ENCODE results near the gene GDF15.
"Not testable (repeated sequence)": the region's sequence is repeated elsewhere in the genome, so short reads cannot be mapped to it uniquely, and the experiment has no call there.

Gene GDF15

DNA sequence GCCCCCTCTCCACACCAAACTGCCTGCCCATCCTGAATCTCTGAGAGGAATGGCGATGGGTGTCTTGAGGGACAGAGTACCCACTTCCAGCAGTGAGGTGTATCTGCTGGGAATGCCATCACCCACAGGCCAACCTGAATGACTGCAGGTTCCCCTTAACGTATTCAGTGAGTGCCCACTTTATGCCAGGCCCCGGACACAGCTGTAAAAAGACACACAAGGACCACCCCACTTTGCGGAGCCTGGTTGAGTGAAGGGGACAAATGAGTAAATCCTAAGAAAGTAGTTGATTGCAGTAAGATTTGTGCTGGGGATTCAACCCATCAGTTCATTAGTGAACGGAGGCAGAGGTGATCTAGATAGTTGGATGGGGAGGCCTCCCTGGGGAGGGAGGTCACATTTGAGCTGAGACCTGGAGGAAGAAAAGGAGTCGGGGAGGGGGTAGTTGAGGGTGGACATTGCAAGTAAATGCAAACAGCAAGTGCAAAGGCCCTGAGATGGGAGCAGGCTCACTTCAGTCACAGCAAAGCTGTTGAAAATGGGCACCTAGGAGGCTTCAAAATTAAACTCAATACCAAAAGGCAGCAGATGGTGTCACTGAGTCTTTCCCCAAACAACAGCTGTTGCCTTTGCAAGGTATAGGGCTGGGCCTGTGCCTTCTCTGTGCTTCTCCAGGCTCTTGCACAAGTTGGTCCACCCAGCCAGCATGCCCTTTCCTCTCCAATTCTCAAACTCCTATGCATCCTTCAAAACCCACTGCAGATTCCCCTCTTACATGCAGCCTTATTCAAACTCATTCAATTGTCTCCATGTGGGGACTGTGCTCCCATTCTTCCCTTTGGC, 4.3 kb downstream of the GDF15 start:
- no peak overlapping the region for H3K4me3 ChIP-seq (ENCODE audit: low read depth, low read length)

DNA sequence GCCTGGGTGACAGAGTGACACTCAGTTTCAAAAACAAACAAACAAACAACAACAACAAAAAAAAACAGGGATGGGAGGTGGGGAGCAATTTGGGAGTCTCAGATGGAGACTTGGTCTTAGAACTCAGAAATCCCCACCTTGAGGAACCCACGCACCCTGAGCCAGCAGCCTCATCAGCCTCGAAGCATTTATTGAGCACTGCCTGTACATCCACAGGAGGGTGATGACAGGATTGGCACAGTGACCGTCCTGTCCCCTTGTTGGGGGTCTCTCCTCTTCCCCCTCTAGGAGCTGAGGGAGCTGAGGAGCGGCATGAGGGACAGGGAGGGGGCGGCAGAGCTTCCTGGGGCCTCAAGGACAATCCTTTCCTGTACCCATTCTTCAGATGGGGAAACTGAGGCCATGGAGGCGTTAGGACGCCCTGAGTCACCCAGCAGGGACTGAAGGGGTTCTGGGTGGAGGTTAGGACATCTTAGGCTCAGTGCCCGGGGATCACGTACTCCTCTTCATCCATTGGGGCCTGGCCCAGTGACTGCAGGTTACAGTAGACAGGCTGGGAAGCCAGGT, 5.6 kb downstream of the GDF15 start:
- H3K4me3 ChIP-seq (ENCODE audit: low read depth, low read length) = no peak overlapping the region

DNA sequence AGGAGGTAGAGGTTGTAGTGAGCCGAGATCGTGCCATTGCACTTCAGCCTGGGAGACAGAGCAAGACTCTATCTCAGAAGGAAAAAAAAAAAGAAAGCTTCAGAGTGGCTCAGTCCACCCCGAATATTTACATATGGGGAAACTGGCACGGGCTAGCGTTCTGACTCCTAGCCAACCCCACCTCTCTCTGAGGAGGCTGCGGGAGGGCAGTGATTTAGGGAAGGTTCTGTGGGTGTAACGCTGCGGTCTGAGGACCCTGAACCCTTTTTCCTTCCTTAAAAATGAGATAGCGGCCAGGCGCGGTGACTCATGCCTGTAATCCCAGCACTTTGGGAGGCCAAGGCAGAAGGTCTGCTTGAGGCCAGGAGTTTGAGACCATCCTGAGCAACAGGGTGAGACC, 6.5 kb downstream of the GDF15 start:
- no peak overlapping the region for H3K4me3 ChIP-seq (ENCODE audit: low read depth, low read length)

DNA sequence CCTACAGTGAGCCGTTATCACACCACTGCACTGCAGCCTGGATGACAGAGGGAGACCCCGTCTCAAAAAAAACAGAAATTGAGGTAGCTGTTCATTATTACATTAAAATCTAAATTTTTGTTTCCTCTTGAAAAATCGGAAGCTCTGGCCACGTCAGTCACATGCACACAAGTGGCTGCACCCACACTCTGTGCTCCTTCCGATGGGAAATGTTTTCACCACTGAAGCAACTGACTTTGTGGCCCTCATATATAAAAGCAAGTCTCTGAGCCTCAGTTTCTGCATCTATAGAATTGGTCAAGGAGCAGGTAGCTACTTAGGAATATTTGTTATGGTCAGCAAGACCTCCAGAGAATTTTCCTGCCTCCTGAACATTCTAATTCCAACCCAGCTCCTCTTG, 7.0 kb downstream of the GDF15 start:
- H3K4me3 ChIP-seq (ENCODE audit: low read depth, low read length) = no peak overlapping the region

DNA sequence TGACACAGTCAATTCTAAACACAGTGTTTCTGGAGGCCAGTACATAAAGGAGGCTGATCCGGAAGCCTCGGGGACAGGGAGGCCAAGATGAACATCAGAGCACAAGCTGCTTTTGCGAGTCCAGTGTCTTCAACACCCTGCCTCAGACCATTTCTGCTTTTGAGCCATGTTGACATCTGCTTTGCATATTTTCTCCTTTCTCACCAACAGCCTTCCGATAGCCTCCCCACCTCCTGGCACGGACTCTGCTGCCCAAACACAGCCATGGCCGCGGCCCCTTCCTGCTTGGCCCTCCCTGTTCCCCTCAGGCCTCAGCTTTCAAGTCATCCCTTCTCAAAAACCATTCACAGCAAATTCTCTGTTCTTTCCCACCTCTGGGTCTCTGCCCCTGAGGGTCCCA, 7.9 kb downstream of the GDF15 start:
- H3K4me3 ChIP-seq (ENCODE audit: low read depth, low read length) = no peak overlapping the region

DNA sequence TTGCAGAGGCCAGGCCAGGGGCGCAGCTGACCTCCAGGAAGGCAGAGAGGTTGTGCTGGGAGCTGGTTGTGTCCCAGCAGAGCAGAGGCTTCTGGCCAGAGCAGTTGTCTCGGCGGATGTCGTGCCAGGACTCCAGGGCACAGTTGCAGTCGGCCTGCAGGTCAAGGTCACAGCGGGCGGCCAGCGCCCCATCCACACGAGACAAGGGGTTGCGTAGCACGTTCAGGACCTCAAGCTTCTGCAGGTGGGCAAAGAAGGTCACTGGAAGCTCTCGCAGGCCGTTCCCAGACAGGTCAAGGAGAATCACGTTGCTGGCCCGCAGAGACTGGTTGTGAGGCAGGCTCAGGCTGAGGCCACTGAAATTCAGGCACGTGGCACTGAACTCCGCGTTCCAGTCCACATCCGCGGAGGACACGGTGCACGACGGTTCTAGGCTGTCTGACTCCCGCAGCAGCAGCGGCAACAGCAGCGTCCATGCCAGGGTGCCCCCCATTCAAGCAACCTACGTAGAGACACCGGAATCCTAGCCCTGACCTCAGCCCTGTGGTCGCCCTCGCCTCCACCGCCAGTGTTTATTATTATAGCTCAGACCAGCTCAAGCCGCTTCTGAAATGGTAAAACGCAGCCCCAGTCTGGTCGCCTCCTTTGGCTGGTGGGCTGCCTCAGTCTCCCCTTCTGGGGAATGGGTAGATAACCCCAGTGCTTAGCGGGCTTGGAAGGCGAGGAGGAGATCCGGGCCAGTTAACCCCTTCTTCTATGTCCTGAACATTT, 10.7 kb downstream of the GDF15 start:
- H3K4me3 ChIP-seq (ENCODE audit: low read depth, low read length) = no peak overlapping the region

DNA sequence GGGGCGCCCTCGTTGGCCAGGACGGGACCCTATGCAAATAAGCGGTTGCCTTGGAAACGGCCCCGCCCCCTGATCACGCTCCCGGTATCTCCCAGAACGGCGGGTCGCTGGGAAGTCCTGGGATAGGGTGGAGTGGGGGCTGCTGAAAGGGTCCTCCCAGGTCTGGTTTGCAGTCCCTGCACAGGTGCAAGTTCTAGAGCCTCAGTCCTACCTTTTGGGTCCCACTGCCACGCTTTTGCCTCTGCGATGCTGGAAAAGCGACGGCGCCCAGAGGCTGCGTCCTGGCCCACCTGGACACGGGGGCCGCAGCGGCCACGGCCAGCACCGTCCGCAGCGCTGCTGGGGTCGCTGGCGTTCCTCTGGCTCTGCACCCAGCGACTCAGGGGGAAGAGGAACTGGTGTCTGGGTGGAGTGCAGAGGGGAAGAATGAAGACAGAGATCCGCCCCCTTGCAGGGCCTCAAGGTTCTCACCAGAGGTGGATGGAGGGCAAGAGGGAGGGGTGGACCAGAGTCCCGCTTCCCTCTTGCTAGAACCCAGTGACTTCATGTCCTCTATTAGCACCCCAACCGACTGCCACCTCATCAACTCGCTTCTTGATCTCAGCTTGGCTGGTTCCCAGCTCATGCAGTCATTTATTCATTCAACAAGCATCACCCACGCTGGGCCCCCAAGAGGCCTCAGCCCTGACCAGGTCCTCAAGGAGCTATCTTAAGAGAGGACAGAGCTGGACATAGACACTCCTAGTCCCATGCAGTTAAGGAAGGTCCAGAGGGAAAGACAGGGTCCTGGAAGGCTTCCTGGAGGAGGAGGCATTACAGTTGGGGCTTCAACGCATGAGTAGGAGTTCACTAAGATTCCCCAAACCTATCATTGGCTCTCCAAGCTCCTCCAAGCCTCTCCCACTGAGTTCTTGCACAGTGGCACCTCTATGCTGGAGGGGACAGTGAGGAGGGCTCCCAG, 11.6 kb downstream of the GDF15 start, which contains the start of gene LRRC25:
Gene LRRC25, minus strand, starts transcription at position 381 of the 961 bp plus-strand sequence. CDS start 659 bp downstream, outside the sequence.
- no peak within 1 kb of the TSS for H3K4me3 ChIP-seq (ENCODE audit: low read depth, low read length)

DNA sequence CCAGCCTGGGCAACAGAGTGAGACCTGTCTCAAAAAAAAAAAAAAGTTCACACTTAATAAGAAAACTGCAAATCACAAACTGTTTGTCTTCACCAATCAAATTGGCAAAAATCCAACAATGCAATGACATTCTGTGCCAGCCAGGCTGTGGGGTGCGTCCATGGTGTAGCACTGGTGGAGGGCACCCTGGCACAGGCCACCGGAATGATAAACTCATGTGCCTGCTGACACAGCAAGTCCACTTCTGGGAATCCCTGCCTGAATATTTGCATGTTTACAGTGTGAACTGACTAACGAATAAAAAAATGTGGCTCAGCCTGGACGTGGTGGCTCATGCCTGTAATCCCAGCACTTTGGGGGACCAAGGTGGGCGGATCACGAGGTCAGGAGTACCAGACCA, 13.1 kb downstream of the GDF15 start:
- H3K4me3 ChIP-seq (ENCODE audit: low read depth, low read length) = no peak overlapping the region

DNA sequence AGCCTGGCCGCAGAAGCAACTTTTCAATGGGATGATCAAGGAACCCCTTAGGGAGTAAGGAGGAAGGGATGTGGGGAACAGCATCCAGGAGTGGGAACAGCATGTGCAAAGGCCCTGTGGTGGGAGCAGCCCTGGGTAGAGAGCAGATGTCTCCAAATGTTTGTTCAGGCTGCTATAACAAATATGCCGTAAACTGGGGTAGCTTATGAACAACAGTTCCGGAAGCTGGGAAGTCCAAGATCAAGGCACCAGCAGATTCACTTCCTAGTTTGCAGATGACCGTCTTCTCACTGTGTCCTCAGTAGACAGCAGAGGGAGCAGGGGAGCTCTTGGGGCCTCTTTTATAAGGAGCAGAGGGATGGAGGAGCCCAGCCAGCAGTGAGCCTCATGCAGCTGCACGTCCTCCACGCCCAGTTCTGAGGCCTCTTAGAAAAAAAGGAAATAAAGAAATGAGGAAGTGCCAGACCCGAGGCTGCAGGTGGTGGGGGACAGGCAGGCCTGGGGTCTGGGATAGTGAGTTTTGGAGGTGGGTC, 15.7 kb downstream of the GDF15 start:
- no peak overlapping the region for H3K4me3 ChIP-seq (ENCODE audit: low read depth, low read length)

DNA sequence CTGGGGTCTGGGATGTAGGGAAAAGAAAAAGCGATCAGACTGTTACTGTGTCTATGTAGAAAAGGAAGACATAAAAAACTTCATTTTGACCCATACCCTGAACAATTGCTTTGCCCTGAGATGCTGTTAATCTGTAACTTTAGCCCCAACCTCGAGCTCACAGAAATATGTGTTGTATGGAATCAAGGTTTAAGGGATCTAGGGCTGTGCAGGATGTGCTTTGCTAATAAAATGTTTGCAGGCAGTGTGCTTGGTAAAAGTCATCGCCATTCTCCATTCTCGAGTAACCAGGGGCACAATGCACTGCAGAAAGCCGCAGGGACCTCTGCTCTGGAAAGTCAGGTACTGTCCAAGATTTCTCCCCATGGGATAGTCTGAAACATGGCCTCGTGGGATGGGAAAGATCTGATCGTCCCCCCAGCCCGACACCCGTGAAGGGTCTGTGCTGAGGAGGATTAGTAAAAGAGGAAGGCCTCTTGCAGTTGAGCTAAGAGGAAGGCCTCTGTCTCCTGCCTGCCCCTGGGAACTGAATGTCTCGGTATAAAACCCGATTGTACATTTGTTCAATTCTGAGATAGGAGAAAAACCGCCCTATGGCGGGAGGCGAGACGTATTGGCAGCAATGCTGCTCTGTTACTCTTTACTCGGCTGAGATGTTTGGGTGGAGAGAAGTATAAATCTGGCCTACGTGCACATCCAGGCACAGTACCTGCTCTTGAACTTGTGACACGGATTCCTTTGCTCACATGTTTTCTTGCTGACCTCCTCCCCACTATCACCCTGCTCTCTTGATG, 16.7 kb downstream of the GDF15 start:
- H3K4me3 ChIP-seq (ENCODE audit: low read depth, low read length) = not testable (repeated sequence)

DNA sequence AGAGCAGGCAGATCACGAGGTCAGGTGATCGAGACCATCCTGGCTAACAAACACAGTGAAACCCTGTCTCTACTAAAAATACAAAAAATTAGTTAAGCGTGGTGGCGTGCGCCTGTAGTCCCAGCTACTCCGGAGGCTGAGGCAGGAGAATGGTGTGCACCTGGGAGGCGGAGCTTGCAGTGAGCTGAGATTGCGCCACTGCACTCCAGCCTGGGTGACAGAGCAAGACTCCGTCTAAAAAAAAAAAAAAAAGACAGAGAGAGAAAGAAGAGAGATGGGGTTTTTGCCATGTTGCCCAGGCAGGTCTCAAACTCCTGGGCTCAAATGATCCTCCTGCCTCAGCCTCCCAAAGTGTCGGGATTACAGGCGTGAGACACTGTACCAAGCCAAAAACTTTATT, 19.8 kb downstream of the GDF15 start:
- not testable (repeated sequence) for H3K4me3 ChIP-seq (ENCODE audit: low read depth, low read length)

DNA sequence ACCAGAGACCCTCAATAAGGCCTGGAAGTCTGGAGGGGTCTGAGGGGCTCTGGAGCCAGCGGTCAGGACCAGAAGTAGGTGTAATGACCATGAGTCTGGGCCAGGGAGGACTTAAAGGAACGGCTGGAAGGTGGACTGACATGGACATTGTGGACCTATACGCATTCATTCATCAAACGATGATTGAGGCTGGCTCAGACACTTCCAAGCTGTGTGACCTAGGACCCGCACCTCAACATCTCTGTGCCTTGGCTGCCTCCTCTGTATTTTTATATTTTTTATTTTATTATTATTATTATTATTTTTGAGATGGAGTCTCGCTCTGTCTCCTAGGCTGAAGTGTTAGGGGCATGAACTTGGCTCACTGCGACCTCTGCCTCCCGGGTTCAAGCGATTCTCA, 20.8 kb downstream of the GDF15 start:
- H3K4me3 ChIP-seq (ENCODE audit: low read depth, low read length) = no peak overlapping the region

DNA sequence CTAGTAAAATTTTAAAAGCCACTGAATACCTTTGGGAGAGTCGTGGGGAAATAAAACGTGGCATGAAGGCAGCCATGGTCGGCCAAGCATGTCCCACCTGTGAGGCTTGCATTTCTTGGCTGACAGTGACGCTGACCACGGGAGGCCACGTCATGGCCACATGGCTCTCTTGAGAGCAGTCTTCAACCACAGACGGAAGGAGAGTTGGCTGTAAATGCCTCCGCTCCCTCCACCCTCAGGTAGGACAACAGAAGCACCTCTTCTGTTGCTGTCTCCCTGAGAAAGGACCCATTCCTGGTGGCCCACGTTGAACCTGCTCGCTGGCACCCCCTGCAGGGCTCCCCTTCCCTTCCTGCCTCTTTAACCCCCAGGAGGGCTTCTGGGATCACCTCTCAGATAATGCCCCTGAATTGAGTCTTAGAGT, 22.1 kb downstream of the GDF15 start:
- no peak overlapping the region for H3K4me3 ChIP-seq (ENCODE audit: low read depth, low read length)

DNA sequence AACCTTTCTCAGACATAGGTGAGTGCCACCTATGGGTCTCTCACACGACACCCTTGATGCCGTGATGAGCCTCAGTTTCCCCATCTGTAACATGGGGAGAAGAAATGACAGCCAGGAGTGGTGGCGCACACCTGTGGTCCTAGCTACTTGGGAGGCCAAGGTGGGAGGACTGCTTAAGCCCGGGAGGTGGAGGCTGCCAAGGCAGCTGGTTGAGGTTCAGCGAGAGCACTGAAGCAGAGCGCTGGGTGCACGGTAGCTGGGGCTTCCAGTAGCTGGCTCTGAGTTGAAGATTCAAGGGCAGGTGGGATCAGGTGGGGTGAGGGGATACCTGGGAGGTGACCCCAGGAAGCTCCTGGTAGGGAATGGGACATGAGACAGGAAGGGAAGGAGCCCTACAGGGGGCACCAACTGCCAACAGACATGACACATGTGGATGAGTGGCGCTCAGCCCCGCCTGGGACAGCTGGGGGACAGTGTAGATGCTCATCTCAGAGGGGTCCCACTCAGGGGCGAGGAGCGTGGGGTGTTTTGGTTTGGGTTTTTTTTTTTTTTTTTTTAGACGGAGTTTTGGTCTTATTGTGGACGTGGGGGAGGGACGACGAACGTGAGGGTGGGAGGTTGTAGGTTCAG, 26.8 kb downstream of the GDF15 start:
- no peak overlapping the region for H3K4me3 ChIP-seq (ENCODE audit: low read depth, low read length)

DNA sequence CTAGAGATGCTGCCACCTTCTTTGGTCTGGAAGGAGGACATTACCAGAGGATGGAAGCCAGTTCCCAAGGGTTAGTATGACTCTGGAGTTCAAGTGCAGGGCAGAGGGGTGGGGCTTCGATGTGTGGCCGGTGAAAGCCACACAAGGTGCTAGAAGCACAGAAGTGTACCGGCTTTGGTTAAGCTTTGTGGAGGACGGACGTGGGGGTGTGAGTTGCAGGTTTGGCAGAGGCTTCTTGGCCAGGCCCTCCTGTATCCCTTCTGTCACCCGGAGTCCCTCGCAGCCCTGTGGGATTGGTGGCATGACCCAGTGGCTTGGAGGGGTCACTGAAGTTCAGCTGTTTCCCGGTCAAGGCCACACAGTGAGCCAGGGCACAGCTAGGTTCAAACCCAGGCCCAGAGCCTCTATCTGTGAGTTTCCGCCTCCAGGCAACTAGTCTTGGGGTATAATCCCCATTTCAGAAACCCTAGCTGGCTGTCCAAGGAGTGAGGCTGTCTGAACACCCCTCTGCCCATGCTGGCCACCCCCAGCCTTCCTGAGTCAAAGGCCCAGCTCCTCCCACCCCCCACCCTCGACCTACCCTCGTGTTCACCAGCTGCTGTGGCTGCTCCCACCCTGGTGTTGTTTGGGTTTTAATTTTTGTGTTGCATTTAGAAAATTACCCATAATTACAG, 28.7 kb downstream of the GDF15 start:
- H3K4me3 ChIP-seq (ENCODE audit: low read depth, low read length) = no peak overlapping the region

DNA sequence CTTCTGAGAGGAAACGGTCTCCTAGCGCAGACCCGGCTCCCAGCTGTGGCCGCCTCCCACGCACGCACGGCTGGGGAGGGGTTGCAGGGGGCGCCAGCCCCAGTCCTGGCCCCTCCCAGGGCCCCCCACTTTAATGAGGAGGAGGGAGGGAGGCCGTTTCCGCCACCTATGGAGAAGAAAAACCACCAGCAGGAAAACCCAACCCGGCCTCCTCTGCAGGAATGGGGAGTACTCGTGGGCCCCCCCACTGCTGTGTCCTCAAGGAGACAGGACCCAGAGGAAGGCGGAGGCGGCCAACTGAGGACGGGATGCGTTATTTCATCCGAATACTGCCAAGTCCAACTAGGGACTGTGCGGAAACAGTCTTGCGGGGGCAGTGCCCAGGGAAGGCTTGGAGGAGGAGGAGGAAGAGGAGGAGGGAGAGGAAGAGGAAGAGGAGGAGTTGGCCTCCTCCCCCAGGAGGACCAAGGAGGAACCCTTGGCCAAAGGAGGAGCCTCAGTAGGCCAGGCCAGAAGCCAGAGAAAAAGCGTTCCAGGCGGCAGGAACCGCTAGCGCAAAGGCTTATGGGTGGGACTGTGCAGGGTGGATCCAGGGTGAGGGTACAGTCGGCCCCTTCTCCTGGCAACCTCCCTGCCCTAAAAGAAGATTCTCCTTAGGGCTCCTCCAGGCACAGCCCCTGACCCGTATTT, 29.4 kb downstream of the GDF15 start:
- no peak overlapping the region for H3K4me3 ChIP-seq (ENCODE audit: low read depth, low read length)

DNA sequence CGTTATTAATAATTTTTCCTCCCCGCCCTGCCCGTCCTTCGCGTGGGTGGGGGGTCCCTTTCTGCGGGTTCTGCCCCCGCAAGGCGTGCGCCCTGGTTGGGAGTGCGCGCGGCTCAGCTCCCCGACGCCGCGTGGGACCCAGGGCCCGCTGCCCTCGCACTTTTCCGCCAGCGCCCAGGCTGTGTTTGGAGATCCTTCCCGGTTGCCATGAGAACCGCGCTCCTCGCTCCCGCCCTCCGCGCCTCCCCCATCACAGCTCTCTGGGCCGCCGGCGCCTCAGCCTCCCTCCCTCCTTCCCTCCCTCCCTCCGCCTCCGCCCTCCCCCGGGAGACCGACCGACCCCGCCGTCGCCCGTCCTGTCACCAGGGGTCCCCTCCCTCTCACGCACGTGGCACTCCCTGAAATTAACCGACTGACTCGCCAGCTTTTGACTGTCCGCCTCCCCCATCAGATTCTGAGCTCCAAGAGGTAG, 30.9 kb downstream of the GDF15 start:
- H3K4me3 ChIP-seq (ENCODE audit: low read depth, low read length) = peak overlapping the region; percentile 34
